Measurements from ENCODE around the gene ST3GAL6. TPM values are rescaled to one million over a fixed set of nuclear protein-coding genes. Genes with fewer than 3 reads are reported as not detected.

ST3GAL6 gene
- total RNA-seq, 1 experiment from 2014 or later, result 67.2 TPM

DNA sequence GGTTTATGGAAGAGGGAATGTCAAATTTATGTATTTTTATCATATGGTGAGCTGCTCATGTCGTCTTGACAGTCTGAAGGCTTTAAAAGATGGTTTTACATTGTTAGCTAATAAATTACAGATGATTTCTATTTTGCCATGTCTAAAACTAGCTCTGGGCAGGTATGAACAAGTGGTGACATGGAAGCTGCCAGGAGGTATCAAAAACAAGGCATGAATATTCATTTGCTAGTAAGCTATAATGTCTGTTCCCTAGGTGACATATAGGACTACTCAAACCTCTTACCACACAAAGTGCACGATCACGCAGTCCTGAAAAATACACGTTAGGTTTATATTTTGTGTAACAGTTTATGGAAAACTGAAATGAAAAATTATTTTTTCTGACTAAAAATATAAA, 34.8 kb downstream of the ST3GAL6 start:
- no peaks in the 10 kb centered on the region for H3K27me3 ChIP-seq (replicated peaks; ENCODE audit: control insufficient read depth, insufficient read depth, low read length)
- intact Hi-C loops (cut with micrococcal nuclease; ENCODE audit: unreplicated experiment), result no loop called here
- Mint-ChIP-seq H3K27me3 (ENCODE audit: insufficient read depth, unreplicated experiment) (no peaks in the 10 kb centered on the region), H3K27ac (ENCODE audit: unreplicated experiment) (peak overlapping the region; percentile 39), H3K9me3 (ENCODE audit: unreplicated experiment) (no peaks in the 10 kb centered on the region), H3K4me1 (ENCODE audit: low read depth, unreplicated experiment) (peaks cover 5% of the 10 kb centered on the region), H3K36me3 (ENCODE audit: insufficient read depth, unreplicated experiment) (peaks cover 76% of the 10 kb centered on the region), H3K4me3 (ENCODE audit: unreplicated experiment) (no peak overlapping the region)
- ChIA-PET CTCF (no interaction called here), POLR2A (no interaction called here)
- H3K4me1 ChIP-seq, result peaks cover 7% of the 10 kb centered on the region; the same call in 1 of the 2 replicates
- no peak for DNase-seq
- TF ChIP-seq, protein P1, sequence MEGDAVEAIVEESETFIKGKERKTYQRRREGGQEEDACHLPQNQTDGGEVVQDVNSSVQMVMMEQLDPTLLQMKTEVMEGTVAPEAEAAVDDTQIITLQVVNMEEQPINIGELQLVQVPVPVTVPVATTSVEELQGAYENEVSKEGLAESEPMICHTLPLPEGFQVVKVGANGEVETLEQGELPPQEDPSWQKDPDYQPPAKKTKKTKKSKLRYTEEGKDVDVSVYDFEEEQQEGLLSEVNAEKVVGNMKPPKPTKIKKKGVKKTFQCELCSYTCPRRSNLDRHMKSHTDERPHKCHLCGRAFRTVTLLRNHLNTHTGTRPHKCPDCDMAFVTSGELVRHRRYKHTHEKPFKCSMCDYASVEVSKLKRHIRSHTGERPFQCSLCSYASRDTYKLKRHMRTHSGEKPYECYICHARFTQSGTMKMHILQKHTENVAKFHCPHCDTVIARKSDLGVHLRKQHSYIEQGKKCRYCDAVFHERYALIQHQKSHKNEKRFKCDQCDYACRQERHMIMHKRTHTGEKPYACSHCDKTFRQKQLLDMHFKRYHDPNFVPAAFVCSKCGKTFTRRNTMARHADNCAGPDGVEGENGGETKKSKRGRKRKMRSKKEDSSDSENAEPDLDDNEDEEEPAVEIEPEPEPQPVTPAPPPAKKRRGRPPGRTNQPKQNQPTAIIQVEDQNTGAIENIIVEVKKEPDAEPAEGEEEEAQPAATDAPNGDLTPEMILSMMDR (IDR thresholded peaks at IDR 0.05; ENCODE audit: insufficient read depth in 1 of 2, low read depth in 1 of 2, low read length in 1 of 2, severe bottlenecking in 1 of 2, unreplicated experiment in 1 of 2), result no peak
- H3K4me3 ChIP-seq (ENCODE audit: low read depth, low read length), result no peak overlapping the region
- BruUV-seq (replicated peaks), result no TSS peak
- H3K36me3 ChIP-seq (ENCODE audit: control insufficient read depth, insufficient read depth, low read length), result no peaks in the 10 kb centered on the region; the same call in none of the 2 replicates
- H3K9me3 ChIP-seq, result no peaks in the 10 kb centered on the region

DNA sequence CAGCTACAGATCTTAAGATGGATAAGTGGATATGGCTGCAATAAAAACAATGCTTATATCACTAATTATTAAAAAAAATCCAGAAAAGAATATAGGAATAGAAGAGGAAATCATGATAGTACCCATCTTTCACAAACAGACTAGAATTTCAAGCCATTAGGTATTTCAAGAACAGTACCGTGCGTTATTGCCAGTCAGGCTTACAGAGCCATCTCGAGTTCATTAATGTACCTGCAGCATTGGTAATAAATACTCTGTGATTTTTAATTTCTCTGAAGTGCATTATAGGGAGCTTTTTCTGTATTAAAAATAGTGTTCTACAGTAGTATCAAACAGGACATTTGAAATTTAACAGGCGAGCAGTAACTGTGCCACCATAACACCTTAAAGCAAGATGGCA, 35.7 kb downstream of the ST3GAL6 start:
- no peak overlapping the region for H3K27ac Mint-ChIP-seq (ENCODE audit: unreplicated experiment)
- no peak overlapping the region for H3K4me3 ChIP-seq (ENCODE audit: low read depth, low read length)
- H3K27me3 ChIP-seq (replicated peaks; ENCODE audit: control insufficient read depth, insufficient read depth, low read length), result no peaks in the 10 kb centered on the region
- ChIA-PET CTCF (no interaction called here), POLR2A (no interaction called here)
- BruUV-seq (replicated peaks), result no TSS peak
- H3K9me3 ChIP-seq, result no peaks in the 10 kb centered on the region
- peaks cover 5% of the 10 kb centered on the region for H3K4me1 Mint-ChIP-seq (ENCODE audit: low read depth, unreplicated experiment)
- H3K4me1 ChIP-seq, result peaks cover 7% of the 10 kb centered on the region; the same call in 1 of the 2 replicates
- TF ChIP-seq, protein P1 (IDR thresholded peaks at IDR 0.05; ENCODE audit: insufficient read depth in 1 of 2, low read depth in 1 of 2, low read length in 1 of 2, severe bottlenecking in 1 of 2, unreplicated experiment in 1 of 2), result no peak
- H3K9me3 Mint-ChIP-seq (ENCODE audit: unreplicated experiment), result no peaks in the 10 kb centered on the region
- no peaks in the 10 kb centered on the region for H3K27me3 Mint-ChIP-seq (ENCODE audit: insufficient read depth, unreplicated experiment)
- H3K4me3 Mint-ChIP-seq (ENCODE audit: unreplicated experiment), result no peak overlapping the region
- DNase-seq, result no peak
- peaks cover 73% of the 10 kb centered on the region for H3K36me3 Mint-ChIP-seq (ENCODE audit: insufficient read depth, unreplicated experiment)
- intact Hi-C loops (cut with micrococcal nuclease; ENCODE audit: unreplicated experiment), result no loop called here
- H3K36me3 ChIP-seq (ENCODE audit: control insufficient read depth, insufficient read depth, low read length), result no peaks in the 10 kb centered on the region; the same call in none of the 2 replicates

DNA sequence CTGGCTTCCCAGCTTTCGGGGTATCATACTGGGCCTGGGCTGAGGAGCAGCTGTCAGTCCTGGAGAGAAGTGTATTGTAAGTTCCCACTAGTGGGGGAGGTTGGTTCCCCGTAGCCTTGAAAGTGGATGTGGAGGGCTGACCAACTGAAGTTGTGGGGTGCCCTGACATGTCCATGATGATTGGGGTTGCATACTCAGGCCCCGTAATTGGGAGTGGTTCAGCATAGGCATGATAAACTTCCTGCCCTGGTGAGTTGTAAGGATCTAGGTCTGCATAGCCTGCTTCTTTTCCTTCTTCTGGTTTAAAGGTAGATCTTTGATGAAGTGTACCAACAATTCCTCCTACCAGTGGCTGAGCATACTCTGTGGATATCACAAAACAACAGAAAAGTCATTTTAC, 36.3 kb downstream of the ST3GAL6 start:
- Mint-ChIP-seq H3K36me3 (ENCODE audit: insufficient read depth, unreplicated experiment) (peaks cover 71% of the 10 kb centered on the region), H3K27ac (ENCODE audit: unreplicated experiment) (no peak overlapping the region), H3K27me3 (ENCODE audit: insufficient read depth, unreplicated experiment) (no peaks in the 10 kb centered on the region), H3K4me3 (ENCODE audit: unreplicated experiment) (no peak overlapping the region), H3K9me3 (ENCODE audit: unreplicated experiment) (no peaks in the 10 kb centered on the region), H3K4me1 (ENCODE audit: low read depth, unreplicated experiment) (peaks cover 5% of the 10 kb centered on the region)
- BruUV-seq (replicated peaks), result no TSS peak
- DNase-seq, result no peak
- TF ChIP-seq, protein P1 (IDR thresholded peaks at IDR 0.05; ENCODE audit: insufficient read depth in 1 of 2, low read depth in 1 of 2, low read length in 1 of 2, severe bottlenecking in 1 of 2, unreplicated experiment in 1 of 2), result no peak
- Histone ChIP-seq H3K9me3 (no peaks in the 10 kb centered on the region), H3K27me3 (replicated peaks; ENCODE audit: control insufficient read depth, insufficient read depth, low read length) (no peaks in the 10 kb centered on the region), H3K4me1 (peaks cover 7% of the 10 kb centered on the region; the same call in 1 of the 2 replicates), H3K4me3 (ENCODE audit: low read depth, low read length) (no peak overlapping the region), H3K36me3 (ENCODE audit: control insufficient read depth, insufficient read depth, low read length) (no peaks in the 10 kb centered on the region; the same call in 1 of the 2 replicates)
- intact Hi-C loops (cut with micrococcal nuclease; ENCODE audit: unreplicated experiment), result no loop called here
- CTCF ChIA-PET, result no interaction called here
- POLR2A ChIA-PET, result no interaction called here

Measured in Caco-2 (cell line).